Liver (tissue), 9 donors: Measurements from ENCODE around the gene CIB2. TPM values are rescaled to one million over a fixed set of nuclear protein-coding genes. Genes with fewer than 3 reads are reported as not detected.

Source experiments
- DNase-seq: peaks from one replicate; pipeline ENCODE4 v3.0.0-alpha.2; 2017; ENCODE audit warnings: low spot score
- H3K27ac ChIP-seq, 2 donors: one replicate each; pipeline ENCODE4 v1.7.0; 2013; ENCODE audit warnings: inconsistent platforms in 2 of 2, low read length in 2 of 2, control low read depth in 1 of 2, low read depth in 1 of 2, mild to moderate bottlenecking in 1 of 2
- H3K27me3 ChIP-seq, 4 donors: one replicate each; pipeline versions ENCODE4 v1.6.1 to v1.7.0; 2013; ENCODE audit warnings: low read length in 3 of 4, inconsistent platforms in 1 of 4, mild to moderate bottlenecking in 1 of 4, moderate library complexity in 1 of 4; ENCODE audit not compliant: control insufficient read depth in 4 of 4, insufficient read depth in 4 of 4
- H3K36me3 ChIP-seq, 4 donors: one replicate each; pipeline versions ENCODE4 v1.6.1 to v1.7.0; 2013; ENCODE audit warnings: low read length in 3 of 4, mild to moderate bottlenecking in 3 of 4, low read depth in 1 of 4, moderate library complexity in 1 of 4; ENCODE audit not compliant: control insufficient read depth in 4 of 4, insufficient read depth in 3 of 4
- H3K4me1 ChIP-seq, 4 donors: one replicate each; pipeline versions ENCODE4 v1.6.1 to v1.7.0; 2013; ENCODE audit warnings: low read length in 3 of 4, mild to moderate bottlenecking in 3 of 4, moderate library complexity in 1 of 4; ENCODE audit not compliant: control insufficient read depth in 4 of 4, insufficient read depth in 4 of 4
- H3K4me3 ChIP-seq, 3 donors: one replicate each; pipeline versions ENCODE4 v1.6.1 to v1.7.0; 2013; ENCODE audit warnings: low read length in 3 of 3, control low read depth in 1 of 3, low read depth in 1 of 3, mild to moderate bottlenecking in 1 of 3
- H3K9ac ChIP-seq, 2 donors: one replicate each; pipeline ENCODE4 v1.7.0; 2013; ENCODE audit warnings: low read length in 2 of 2, mild to moderate bottlenecking in 2 of 2, moderate library complexity in 2 of 2, control low read depth in 1 of 2, low read depth in 1 of 2
- H3K9me3 ChIP-seq, 4 donors: one replicate each; pipeline versions ENCODE4 v1.6.1 to v1.7.0; 2013; ENCODE audit warnings: low read length in 3 of 4; ENCODE audit not compliant: control insufficient read depth in 4 of 4
- CTCF ChIP-seq: fragments of 150-350 bp; IDR thresholded peaks from 2 replicates; pipeline ENCODE4 v1.5.1; 2017; ENCODE audit warnings: improper control_type of control experiment, low read depth, low read length; ENCODE audit not compliant: missing input control
- EGR1 ChIP-seq, 2 donors: IDR thresholded peaks; 2 replicates each; pipeline ENCODE4 v1.6.1; 2016 to 2018; ENCODE audit warnings: antibody characterized with exemption in 2 of 2, low read depth in 2 of 2
- FOXA1 ChIP-seq: IDR thresholded peaks from 2 replicates; pipeline ENCODE4 v1.6.1; 2016; ENCODE audit warnings: antibody characterized with exemption
- FOXA2 ChIP-seq: IDR thresholded peaks from 2 replicates; pipeline ENCODE4 v1.6.1; 2016; ENCODE audit warnings: antibody characterized with exemption
- HNF4A ChIP-seq, 2 donors: conservative IDR thresholded peaks; 2 replicates each; pipeline ENCODE4 v1.6.1; 2016; ENCODE audit warnings: antibody characterized with exemption in 2 of 2, mild to moderate bottlenecking in 2 of 2
- HNF4G ChIP-seq: IDR thresholded peaks from 2 replicates; pipeline ENCODE4 v1.6.1; 2016; ENCODE audit warnings: antibody characterized with exemption
- JUND ChIP-seq, 2 donors: IDR thresholded peaks; 2 replicates each; pipeline ENCODE4 v1.6.1; 2016; ENCODE audit warnings: antibody characterized with exemption in 2 of 2
- NR2F2 ChIP-seq: IDR thresholded peaks from 2 replicates; pipeline ENCODE4 v1.6.1; 2016; ENCODE audit warnings: antibody characterized with exemption
- SP1 ChIP-seq: IDR thresholded peaks from 2 replicates; pipeline ENCODE4 v1.6.1; 2018; ENCODE audit warnings: antibody characterized with exemption, mild to moderate bottlenecking
- YY1 ChIP-seq: IDR thresholded peaks from 2 replicates; pipeline ENCODE4 v1.6.1; 2016; ENCODE audit warnings: antibody characterized with exemption, mild to moderate bottlenecking
- ZBTB33 ChIP-seq: IDR thresholded peaks from 2 replicates; pipeline ENCODE4 v1.6.1; 2016; ENCODE audit warnings: antibody characterized with exemption
- WGBS: extraction: QIAGEN DNeasy Blood & Tissue Kit; methylation state at CpG from one replicate; pipeline ENCODE4 v1.1.7; 2013; 5-methylcytosine and 5-hydroxymethylcytosine counted together
- polyA plus RNA-seq, 2 donors: library from polyadenylated mRNA; stranded (reverse) in 1 of 2; unstranded in 1 of 2; fragments of 200-250 nt in 1 of 2; fragments of >200 nt in 1 of 2; fragmentation: Nextera tagmentation in 1 of 2; extraction: Ambion mirVana in 1 of 2; gene quantifications; one replicate each; pipeline versions ENCODE4 v1.2.1 to v1.2.3, GENCODE V29; 2013 to 2015
- total RNA-seq, 2 donors: library from RNA; depleted of rRNA; stranded (reverse); fragments of >200 nt; gene quantifications; one replicate each; pipeline ENCODE4 v1.2.3, GENCODE V29; 2014
- TF ChIP-seq, protein P1 (sequence below): IDR thresholded peaks from 2 replicates; pipeline ENCODE4 v1.6.1; 2016; ENCODE audit warnings: antibody characterized with exemption, mild to moderate bottlenecking
- TF ChIP-seq, protein P2 (sequence below): IDR thresholded peaks from 2 replicates; pipeline ENCODE4 v1.6.1; 2016; ENCODE audit warnings: antibody characterized with exemption
- donor health status: healthy.
- donor health status: healthy.
- donor health status: healthy.
- donor health status: healthy.
- donor health status: healthy.

The CIB2 gene
- total and polyA plus RNA-seq, 4 donors = 0.25 to 2.2 (median 0.53) TPM

DNA sequence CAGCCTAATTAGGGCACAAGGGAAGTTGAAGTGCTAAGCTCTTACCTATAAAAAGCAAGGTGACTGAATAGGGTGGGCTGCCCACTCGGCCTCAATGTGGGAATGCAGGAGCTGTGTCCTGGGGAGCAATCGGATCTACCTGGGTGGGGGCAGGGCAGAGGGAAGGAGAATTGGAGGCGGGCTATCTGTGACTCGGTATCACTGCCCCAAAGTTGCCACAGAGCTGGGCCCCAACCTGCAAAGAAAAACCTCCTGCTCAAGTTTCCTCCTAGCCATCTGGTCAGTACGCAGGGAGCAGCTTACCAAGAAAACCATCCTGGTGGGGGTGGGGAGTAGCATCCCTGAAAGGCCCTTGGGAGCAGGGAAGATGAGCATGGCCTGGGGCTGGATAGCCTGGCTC, 10.7 kb downstream of the CIB2 start:
- no peak for DNase-seq
- WGBS = 91% methylated on average over 5 of the region's 5 CpGs
- H3K4me3 ChIP-seq = no peak overlapping the region
- no peaks in the 10 kb centered on the region for H3K27me3 ChIP-seq
- no peak overlapping the region for H3K27ac ChIP-seq
- no peak for TF ChIP-seq HNF4A (conservative IDR thresholded peaks at IDR 0.05)
- no peak for TF ChIP-seq SP1
- TF ChIP-seq NR2F2 = no peak
- TF ChIP-seq HNF4G = no peak
- TF ChIP-seq, protein P1, sequence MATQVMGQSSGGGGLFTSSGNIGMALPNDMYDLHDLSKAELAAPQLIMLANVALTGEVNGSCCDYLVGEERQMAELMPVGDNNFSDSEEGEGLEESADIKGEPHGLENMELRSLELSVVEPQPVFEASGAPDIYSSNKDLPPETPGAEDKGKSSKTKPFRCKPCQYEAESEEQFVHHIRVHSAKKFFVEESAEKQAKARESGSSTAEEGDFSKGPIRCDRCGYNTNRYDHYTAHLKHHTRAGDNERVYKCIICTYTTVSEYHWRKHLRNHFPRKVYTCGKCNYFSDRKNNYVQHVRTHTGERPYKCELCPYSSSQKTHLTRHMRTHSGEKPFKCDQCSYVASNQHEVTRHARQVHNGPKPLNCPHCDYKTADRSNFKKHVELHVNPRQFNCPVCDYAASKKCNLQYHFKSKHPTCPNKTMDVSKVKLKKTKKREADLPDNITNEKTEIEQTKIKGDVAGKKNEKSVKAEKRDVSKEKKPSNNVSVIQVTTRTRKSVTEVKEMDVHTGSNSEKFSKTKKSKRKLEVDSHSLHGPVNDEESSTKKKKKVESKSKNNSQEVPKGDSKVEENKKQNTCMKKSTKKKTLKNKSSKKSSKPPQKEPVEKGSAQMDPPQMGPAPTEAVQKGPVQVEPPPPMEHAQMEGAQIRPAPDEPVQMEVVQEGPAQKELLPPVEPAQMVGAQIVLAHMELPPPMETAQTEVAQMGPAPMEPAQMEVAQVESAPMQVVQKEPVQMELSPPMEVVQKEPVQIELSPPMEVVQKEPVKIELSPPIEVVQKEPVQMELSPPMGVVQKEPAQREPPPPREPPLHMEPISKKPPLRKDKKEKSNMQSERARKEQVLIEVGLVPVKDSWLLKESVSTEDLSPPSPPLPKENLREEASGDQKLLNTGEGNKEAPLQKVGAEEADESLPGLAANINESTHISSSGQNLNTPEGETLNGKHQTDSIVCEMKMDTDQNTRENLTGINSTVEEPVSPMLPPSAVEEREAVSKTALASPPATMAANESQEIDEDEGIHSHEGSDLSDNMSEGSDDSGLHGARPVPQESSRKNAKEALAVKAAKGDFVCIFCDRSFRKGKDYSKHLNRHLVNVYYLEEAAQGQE = no peak
- no peak for TF ChIP-seq FOXA2
- TF ChIP-seq, protein P2, sequence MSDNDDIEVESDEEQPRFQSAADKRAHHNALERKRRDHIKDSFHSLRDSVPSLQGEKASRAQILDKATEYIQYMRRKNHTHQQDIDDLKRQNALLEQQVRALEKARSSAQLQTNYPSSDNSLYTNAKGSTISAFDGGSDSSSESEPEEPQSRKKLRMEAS = no peak
- no peak for TF ChIP-seq ZBTB33
- TF ChIP-seq JUND (IDR thresholded peaks at IDR 0.05) = no peak
- TF ChIP-seq YY1 = no peak
- H3K4me1 ChIP-seq = peaks cover 0 to 2% (median 1%) of the 10 kb centered on the region in 4 donors
- H3K9me3 ChIP-seq = no peaks in the 10 kb centered on the region
- H3K9ac ChIP-seq = no peak overlapping the region
- H3K36me3 ChIP-seq = no peaks in the 10 kb centered on the region

DNA sequence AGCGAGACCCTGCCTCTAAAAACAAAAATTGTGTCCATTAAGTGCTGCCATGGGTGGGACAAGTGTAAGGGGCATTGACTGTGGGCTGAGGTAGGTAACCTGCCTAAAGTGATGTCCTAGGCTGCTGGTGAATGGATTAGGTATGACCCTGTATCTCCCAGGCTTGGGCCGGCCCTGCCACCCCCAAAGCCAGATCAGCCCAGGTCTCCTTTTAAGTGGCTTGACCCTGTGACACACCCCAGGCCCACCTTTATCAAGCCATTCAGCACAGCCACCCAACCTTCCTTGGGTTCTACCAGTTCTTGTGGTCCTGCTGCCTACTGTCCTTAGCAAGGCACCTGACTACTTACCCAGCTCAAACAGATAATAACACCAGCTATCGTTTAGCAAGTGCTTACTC, 18.7 kb downstream of the CIB2 start:
- Histone ChIP-seq H3K4me1 (peaks cover 0 to 3% (median 0%) of the 10 kb centered on the region in 4 donors), H3K27me3 (no peaks in the 10 kb centered on the region), H3K4me3 (no peak overlapping the region), H3K27ac (no peak overlapping the region), H3K36me3 (no peaks in the 10 kb centered on the region), H3K9me3 (no peaks in the 10 kb centered on the region), H3K9ac (no peak overlapping the region)
- DNase-seq = no peak
- 70% methylated on average over 3 of the region's 3 CpGs for whole genome bisulfite sequencing
- no peak for TF ChIP-seq FOXA2

DNA sequence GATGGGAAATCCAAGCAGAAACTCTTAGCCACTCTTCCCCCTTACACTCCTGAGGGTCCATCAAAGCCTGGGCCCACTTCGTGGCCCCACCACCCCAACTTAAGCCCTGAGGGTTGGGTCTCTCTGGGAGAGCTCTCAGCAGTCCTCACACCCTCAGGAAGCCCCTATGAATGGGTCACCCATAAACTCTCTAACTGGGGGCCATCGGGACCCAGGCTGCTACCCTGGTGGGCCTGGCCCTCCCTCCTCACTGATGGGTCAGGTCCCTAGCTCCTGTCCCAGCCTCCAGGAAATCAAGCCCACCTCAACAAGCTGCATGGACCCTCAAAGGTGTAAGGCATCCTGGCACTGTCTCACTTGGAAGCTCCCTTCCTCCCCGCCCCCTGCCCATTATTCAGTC, 19.5 kb downstream of the CIB2 start:
- no peaks in the 10 kb centered on the region for H3K36me3 ChIP-seq
- WGBS = 90% methylated on average over 3 of the region's 3 CpGs

More for the DNA sequence above, 19.5 kb downstream of the CIB2 start:
- Histone ChIP-seq H3K27me3 (no peaks in the 10 kb centered on the region), H3K4me3 (no peak overlapping the region), H3K9ac (no peak overlapping the region), H3K27ac (no peak overlapping the region), H3K4me1 (peaks cover 0 to 3% (median 0%) of the 10 kb centered on the region in 4 donors), H3K9me3 (no peaks in the 10 kb centered on the region)
- TF ChIP-seq CTCF (no peak), HNF4G (no peak), FOXA1 (no peak), EGR1 (IDR thresholded peaks at IDR 0.05; ENCODE audit: low read depth in 2 of 2) (no peak), HNF4A (conservative IDR thresholded peaks at IDR 0.05) (no peak), NR2F2 (no peak)
- DNase-seq = no peak
